DMS 273 treated with DMSO at 0.1 percent for 48 hours (cell line): ENCODE data around the gene SYNPR.

ENCODE experiments used
- DNase-seq: peaks from one replicate; lab custom pipeline; 2025; lab: John Stamatoyannopoulos, UW

Gene SYNPR

GRCh38 chr3:63473641-63474166, 195.6 kb downstream of the SYNPR start:
- DNase-seq: no peak

- no peak for DNase-seq
These were observed 196.9 kb downstream of the SYNPR start for GRCh38 chr3:63474828-63475518.

GRCh38 chr3:63477494-63478129, 199.5 kb downstream of the SYNPR start:
- DNase-seq: no peak

GRCh38 chr3:63478990-63479660, 201.0 kb downstream of the SYNPR start:
- DNase-seq: no peak

- no peak for DNase-seq
These were observed 201.5 kb downstream of the SYNPR start for GRCh38 chr3:63479661-63480035.

GRCh38 chr3:63481627-63482026, 203.5 kb downstream of the SYNPR start:
- DNase-seq: no peak

GRCh38 chr3:63482341-63482740, 204.2 kb downstream of the SYNPR start:
- no peak for DNase-seq

- DNase-seq: no peak
These were observed 214.4 kb downstream of the SYNPR start for GRCh38 chr3:63492464-63492863.

- no peak for DNase-seq
These were observed 215.0 kb downstream of the SYNPR start for GRCh38 chr3:63493101-63493500.

- DNase-seq: no peak
These were observed 216.5 kb downstream of the SYNPR start for GRCh38 chr3:63494646-63495045.

- DNase-seq: no peak
These were observed 219.5 kb downstream of the SYNPR start for GRCh38 chr3:63497641-63498040.

- DNase-seq: no peak
These were observed 222.1 kb downstream of the SYNPR start for GRCh38 chr3:63500196-63500595.

GRCh38 chr3:63508305-63508704, 230.2 kb downstream of the SYNPR start:
- no peak for DNase-seq

GRCh38 chr3:63508771-63509170, 230.7 kb downstream of the SYNPR start:
- DNase-seq: no peak

GRCh38 chr3:63513791-63514190, 235.7 kb downstream of the SYNPR start:
- no peak for DNase-seq

- DNase-seq: no peak
These were observed 236.6 kb downstream of the SYNPR start for GRCh38 chr3:63514678-63515077.

GRCh38 chr3:63519426-63519825, 241.3 kb downstream of the SYNPR start:
- no peak for DNase-seq

- no peak for DNase-seq
These were observed 243.5 kb downstream of the SYNPR start for GRCh38 chr3:63521657-63522056.

GRCh38 chr3:63523100-63523499, 245.0 kb downstream of the SYNPR start:
- DNase-seq: no peak

GRCh38 chr3:63528325-63529000, 250.4 kb downstream of the SYNPR start:
- no peak for DNase-seq

- DNase-seq: no peak
These were observed 254.4 kb downstream of the SYNPR start for GRCh38 chr3:63532521-63532920.

GRCh38 chr3:63538919-63539318, 260.8 kb downstream of the SYNPR start:
- DNase-seq: no peak

- no peak for DNase-seq
These were observed 277.7 kb downstream of the SYNPR start for GRCh38 chr3:63555767-63556166.
